ENCODE results near the gene AZU1.

DNA sequence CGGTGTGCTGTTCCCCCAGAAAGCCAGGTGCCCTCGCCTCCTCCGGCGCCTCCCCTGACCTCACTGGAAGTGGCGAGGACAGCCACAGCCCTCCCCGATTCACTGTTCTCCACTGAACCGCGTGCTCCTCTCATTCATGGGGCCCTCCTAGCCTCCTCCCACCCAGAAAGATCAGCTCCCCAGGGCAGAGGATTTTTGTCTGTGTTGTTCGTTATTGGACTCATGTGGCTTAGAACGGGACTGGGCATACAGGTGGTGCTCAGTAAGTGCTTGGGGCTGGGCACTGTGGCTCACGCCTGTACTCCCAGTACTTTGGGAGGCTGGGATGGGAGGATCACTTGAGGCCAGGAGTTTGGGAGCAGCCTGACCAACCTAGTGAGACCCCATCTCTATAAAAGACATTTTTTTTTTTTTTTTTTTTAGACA lies 16.9 kb downstream of the AZU1 start:
- TF ChIP-seq POLR2AphosphoS5 (IDR thresholded peaks at IDR 0.05; ENCODE audit: borderline replicate concordance, low read depth, low read length) (no peak), EZH2 (IDR thresholded peaks at IDR 0.05) (no peak)

Measured in SK-N-MC (cell line).